Ishikawa (cell line): ENCODE measurements around the gene WFIKKN1.

Experiments used
- CEBPB ChIP-seq: IDR thresholded peaks from 2 replicates; pipeline ENCODE4 v1.6.1; 2012
- EGR1 ChIP-seq: IDR thresholded peaks from 2 replicates; pipeline ENCODE4 v1.6.1; 2012
- EP300 ChIP-seq: IDR thresholded peaks from 2 replicates; pipeline ENCODE4 v1.6.1; 2012; ENCODE audit warnings: borderline replicate concordance
- FOXM1 ChIP-seq: IDR thresholded peaks from 2 replicates; pipeline ENCODE4 v1.6.1; 2012; ENCODE audit warnings: low read depth, borderline replicate concordance
- MAX ChIP-seq: IDR thresholded peaks from 2 replicates; pipeline ENCODE4 v1.6.1; 2012
- RAD21 ChIP-seq: IDR thresholded peaks from 2 replicates; pipeline ENCODE4 v1.6.1; 2012; ENCODE audit warnings: low read depth
- TAF1 ChIP-seq: IDR thresholded peaks from 2 replicates; pipeline ENCODE4 v1.6.1; 2012; ENCODE audit warnings: low read depth, mild to moderate bottlenecking
- TCF12 ChIP-seq: IDR thresholded peaks from 2 replicates; pipeline ENCODE4 v1.6.1; 2012; ENCODE audit warnings: low read depth
- TEAD4 ChIP-seq: IDR thresholded peaks from 2 replicates; pipeline ENCODE4 v1.6.1; 2012
- YY1 ChIP-seq: IDR thresholded peaks from 2 replicates; pipeline ENCODE4 v1.6.1; 2012; ENCODE audit warnings: low read depth
- ZBTB7A ChIP-seq: IDR thresholded peaks from 2 replicates; pipeline ENCODE4 v1.6.1; 2012; ENCODE audit warnings: low read depth

- no peak for TF ChIP-seq RAD21
- 0 out of 2 replicates have a peak, but pooled peaks have one; percentile 13 for TF ChIP-seq ZBTB7A
- TF ChIP-seq TAF1: no peak
- no peak for TF ChIP-seq TCF12
- no peak for TF ChIP-seq MAX
- TF ChIP-seq CEBPB: no peak
- no peak for TF ChIP-seq EP300
- no peak for TF ChIP-seq FOXM1
- no peak for TF ChIP-seq EGR1
- TF ChIP-seq TEAD4: no peak
- TF ChIP-seq YY1: no peak
Measured at GRCh38 chr16:635573-636205, 4.9 kb downstream of the WFIKKN1 start.
